Fibroblast of gingiva (primary cell): ENCODE data around the gene GEMIN5.

Experiments used
- DNase-seq: peaks from one replicate; pipeline ENCODE4 v3.0.0-alpha.2; 2011; ENCODE audit warnings: low read depth

The GEMIN5 gene

GRCh38 chr5:154884424-154884823 lies 53.6 kb downstream of the GEMIN5 start:
- no peak for DNase-seq

GRCh38 chr5:154881986-154882385 lies 56.0 kb downstream of the GEMIN5 start:
- no peak for DNase-seq

- DNase-seq: no peak
Observed at GRCh38 chr5:154878642-154879335, 59.2 kb downstream of the GEMIN5 start.

- no peak for DNase-seq
Observed at GRCh38 chr5:154873791-154874331, 64.2 kb downstream of the GEMIN5 start.

- no peak for DNase-seq
Observed at GRCh38 chr5:154871734-154872133, 66.3 kb downstream of the GEMIN5 start.

GRCh38 chr5:154868702-154869101 lies 69.3 kb downstream of the GEMIN5 start:
- peak; percentile 25 for DNase-seq

- DNase-seq: peak; percentile 65
Observed at GRCh38 chr5:154866841-154867240, 71.2 kb downstream of the GEMIN5 start.

- peak; percentile 29 for DNase-seq
Observed at GRCh38 chr5:154865466-154866184, 72.4 kb downstream of the GEMIN5 start.

- DNase-seq: no peak
Observed at GRCh38 chr5:154863291-154864080, 74.5 kb downstream of the GEMIN5 start.

GRCh38 chr5:154862766-154863165 lies 75.2 kb downstream of the GEMIN5 start:
- DNase-seq: no peak

GRCh38 chr5:154861946-154862345 lies 76.1 kb downstream of the GEMIN5 start:
- no peak for DNase-seq

- DNase-seq: no peak
Observed at GRCh38 chr5:154860765-154861164, 77.2 kb downstream of the GEMIN5 start.

- peak; percentile 72 for DNase-seq
Observed at GRCh38 chr5:154860123-154860522, 77.9 kb downstream of the GEMIN5 start.

GRCh38 chr5:154858972-154859871 lies 78.8 kb downstream of the GEMIN5 start:
- no peak for DNase-seq

- DNase-seq: peak; percentile 99
Observed at GRCh38 chr5:154858297-154858971, 79.6 kb downstream of the GEMIN5 start, which contains the start of gene CNOT8. Gene CNOT8, plus strand, starts transcription at chr5:154858627. Its CDS starts 4,652 bp downstream, at chr5:154863279.

- peak; percentile 98 for DNase-seq
Observed at GRCh38 chr5:154857530-154858296, 80.3 kb downstream of the GEMIN5 start.

- no peak for DNase-seq
Observed at GRCh38 chr5:154851351-154851750, 86.7 kb downstream of the GEMIN5 start.

GRCh38 chr5:154850255-154851062 lies 87.6 kb downstream of the GEMIN5 start, which contains the start of gene FAXDC2:
Gene FAXDC2, minus strand, starts transcription at chr5:154850603. Its CDS starts 12,425 bp downstream, at chr5:154838178.
- DNase-seq: peak; percentile 83

- peak; percentile 69 for DNase-seq
Observed at GRCh38 chr5:154849791-154850201, 88.2 kb downstream of the GEMIN5 start.
